HepG2 (cell line): ENCODE data around the gene PTK7. TPM values are rescaled to one million over a fixed set of nuclear protein-coding genes. Genes with fewer than 3 reads are reported as not detected.

Experiments used
- AGO1 ChIP-seq: fragments of 200-400 bp; formaldehyde crosslinking; IDR thresholded peaks from 2 replicates; pipeline ENCODE4 v1.6.1; 2017; ENCODE audit warnings: mild to moderate bottlenecking, low read depth, low read length, moderate library complexity; ENCODE audit not compliant: poor library complexity, severe bottlenecking
- ARNT2 ChIP-seq: sonication (generic); formaldehyde crosslinking; IDR thresholded peaks from 2 replicates; pipeline ENCODE4 v1.8.0; 2022; ENCODE audit warnings: mild to moderate bottlenecking, low read depth, missing genetic modification reagents, moderate library complexity
- HOXA3 ChIP-seq: sonication (generic); formaldehyde crosslinking; IDR thresholded peaks from 2 replicates; pipeline ENCODE4 v1.5.0; 2020; ENCODE audit warnings: missing genetic modification reagents
- KLF16 ChIP-seq, 2 experiments: sonication (generic) in 1 of 2; formaldehyde crosslinking in 1 of 2; IDR thresholded peaks; 2 replicates each; pipeline versions ENCODE4 v1.6.1 to v1.8.0; 2016 to 2023; ENCODE audit warnings: missing genetic modification reagents in 2 of 2, missing compliant biosample characterization in 1 of 2
- MATR3 ChIP-seq: sonication (generic); formaldehyde crosslinking; IDR thresholded peaks from 2 replicates; pipeline ENCODE4 v1.4.0; 2020; ENCODE audit warnings: missing genetic modification reagents
- POLR2G ChIP-seq: fragments of 200-400 bp; formaldehyde crosslinking; IDR thresholded peaks from 2 replicates; pipeline ENCODE4 v1.6.1; 2018; ENCODE audit warnings: mild to moderate bottlenecking, low read depth, low read length, moderate library complexity
- SRF ChIP-seq: IDR thresholded peaks from 2 replicates; pipeline ENCODE4 v1.6.1; 2011; ENCODE audit warnings: mild to moderate bottlenecking, low read depth, low read length, moderate library complexity
- TARDBP ChIP-seq: sonication (generic); formaldehyde crosslinking; IDR thresholded peaks from 2 replicates; pipeline ENCODE4 v1.8.0; 2022; ENCODE audit warnings: mild to moderate bottlenecking, missing genetic modification reagents
- TSC22D2 ChIP-seq: sonication (generic); formaldehyde crosslinking; IDR thresholded peaks from 2 replicates; pipeline ENCODE4 v1.5.1; 2020; ENCODE audit warnings: missing genetic modification reagents, mild to moderate bottlenecking, borderline replicate concordance
- ZNF543 ChIP-seq: sonication (generic); formaldehyde crosslinking; IDR thresholded peaks from 2 replicates; pipeline ENCODE4 v1.4.0; 2020; ENCODE audit warnings: mild to moderate bottlenecking, missing genetic modification reagents
- ZNF552 ChIP-seq: sonication (generic); formaldehyde crosslinking; IDR thresholded peaks from 2 replicates; pipeline ENCODE4 v1.9.0; 2022; ENCODE audit warnings: missing genetic modification reagents, mild to moderate bottlenecking, borderline replicate concordance
- ZNF776 ChIP-seq: sonication (generic); formaldehyde crosslinking; IDR thresholded peaks from 2 replicates; pipeline ENCODE4 v1.4.0; 2020; ENCODE audit warnings: mild to moderate bottlenecking, missing genetic modification reagents
- ZNF788 ChIP-seq: sonication (generic); formaldehyde crosslinking; IDR thresholded peaks from 2 replicates; pipeline ENCODE4 v1.5.0; 2020; ENCODE audit warnings: mild to moderate bottlenecking, missing genetic modification reagents, borderline replicate concordance
- ZNF879 ChIP-seq: sonication (generic); formaldehyde crosslinking; IDR thresholded peaks from 2 replicates; pipeline ENCODE4 v1.8.1; 2023; ENCODE audit warnings: missing genetic modification reagents
- polyA plus RNA-seq, 8 experiments: library from polyadenylated mRNA; depleted of rRNA in 3 of 8; stranded (reverse) in 7 of 8; unstranded in 1 of 8; fragments of >200 nt; fragmentation: Illumina TruSeq in 4 of 8; extraction: Trizol in 4 of 8; gene quantifications; 2 replicates each; pipeline versions ENCODE4 v1.2.1 to v1.2.3, GENCODE V29; 2011 to 2016; ENCODE audit warnings: low read depth in 4 of 8, missing spikeins in 1 of 8, mixed read lengths in 1 of 8; ENCODE audit not compliant: insufficient read depth in 1 of 8
- total RNA-seq, 5 experiments: library from RNA; depleted of rRNA; stranded (reverse); fragments of >200 nt; fragmentation: Illumina TruSeq; extraction: Trizol; gene quantifications; 2 replicates each; pipeline ENCODE4 v1.2.3, GENCODE V29; 2016; ENCODE audit warnings: low read depth in 1 of 5
- TF ChIP-seq, protein P1 (sequence below): sonication (generic); formaldehyde crosslinking; IDR thresholded peaks from 2 replicates; pipeline ENCODE4 v1.4.0; 2020; ENCODE audit warnings: mild to moderate bottlenecking, missing genetic modification reagents
- TF ChIP-seq, protein P2 (sequence below): sonication (generic); formaldehyde crosslinking; IDR thresholded peaks from 2 replicates; pipeline ENCODE4 v1.4.0; 2020; ENCODE audit warnings: missing genetic modification reagents
- TF ChIP-seq, protein P3 (sequence below): sonication (generic); formaldehyde crosslinking; IDR thresholded peaks from 2 replicates; pipeline ENCODE4 v1.9.0; 2022; ENCODE audit warnings: low read depth, missing genetic modification reagents

Gene PTK7
- total and polyA plus RNA-seq, 2 of the 13 experiments (the other 11 are each of a cell fraction or from before 2014, with no cell fraction given), result 98.5 to 99.8 TPM

DNA sequence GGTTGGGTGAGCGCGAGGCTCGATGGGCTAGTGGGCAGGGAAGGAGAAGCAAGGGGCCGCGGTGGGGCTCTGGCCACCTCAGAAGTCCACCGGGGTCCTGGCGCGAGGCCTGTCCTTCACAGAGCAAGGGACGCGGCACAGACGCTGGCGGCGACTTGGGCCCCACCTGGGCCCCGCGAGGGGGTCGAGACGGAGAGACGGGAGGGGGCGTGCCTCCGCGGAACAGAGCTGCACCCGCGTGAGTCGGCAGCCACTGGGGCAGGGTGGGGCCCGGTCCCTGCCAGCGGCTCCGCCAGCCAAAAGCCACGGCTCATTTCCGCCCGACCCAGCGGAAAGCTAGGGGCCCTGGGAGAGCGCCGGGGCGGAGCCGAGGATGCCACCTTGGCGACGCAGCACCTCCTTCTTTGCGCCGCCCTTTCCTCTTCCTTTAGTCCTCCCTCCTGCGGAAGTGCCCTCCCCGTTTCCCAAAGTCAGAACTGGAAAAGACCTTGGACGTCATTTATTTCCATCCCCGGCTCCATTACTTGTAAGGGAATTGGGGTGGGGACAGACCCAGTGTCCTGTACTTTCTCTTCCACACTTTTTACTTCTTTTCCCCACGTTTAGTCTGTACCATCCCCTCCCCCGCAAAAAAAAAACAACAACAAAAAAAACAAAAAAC lies 22.4 kb upstream of the PTK7 start, which contains the start of gene CUL7 (continued):
- TF ChIP-seq, protein P1, sequence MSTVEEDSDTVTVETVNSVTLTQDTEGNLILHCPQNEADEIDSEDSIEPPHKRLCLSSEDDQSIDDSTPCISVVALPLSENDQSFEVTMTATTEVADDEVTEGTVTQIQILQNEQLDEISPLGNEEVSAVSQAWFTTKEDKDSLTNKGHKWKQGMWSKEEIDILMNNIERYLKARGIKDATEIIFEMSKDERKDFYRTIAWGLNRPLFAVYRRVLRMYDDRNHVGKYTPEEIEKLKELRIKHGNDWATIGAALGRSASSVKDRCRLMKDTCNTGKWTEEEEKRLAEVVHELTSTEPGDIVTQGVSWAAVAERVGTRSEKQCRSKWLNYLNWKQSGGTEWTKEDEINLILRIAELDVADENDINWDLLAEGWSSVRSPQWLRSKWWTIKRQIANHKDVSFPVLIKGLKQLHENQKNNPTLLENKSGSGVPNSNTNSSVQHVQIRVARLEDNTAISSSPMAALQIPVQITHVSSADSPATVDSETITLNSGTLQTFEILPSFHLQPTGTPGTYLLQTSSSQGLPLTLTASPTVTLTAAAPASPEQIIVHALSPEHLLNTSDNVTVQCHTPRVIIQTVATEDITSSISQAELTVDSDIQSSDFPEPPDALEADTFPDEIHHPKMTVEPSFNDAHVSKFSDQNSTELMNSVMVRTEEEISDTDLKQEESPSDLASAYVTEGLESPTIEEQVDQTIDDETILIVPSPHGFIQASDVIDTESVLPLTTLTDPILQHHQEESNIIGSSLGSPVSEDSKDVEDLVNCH, result peak; percentile 75; the same call in 1 of the 2 replicates
- TF ChIP-seq ZNF776 (CRISPR knock-in tag) (peak; percentile 83; the same call in 1 of the 2 replicates), ZNF543 (CRISPR knock-in tag) (peak; percentile 97), SRF (no peak), ARNT2 (CRISPR knock-in tag) (peak; percentile 88), AGO1 (peak; percentile 98), MATR3 (CRISPR knock-in tag) (no peak), TSC22D2 (CRISPR knock-in tag) (peak; percentile 90; the same call in 1 of the 2 replicates), ZNF788 (peak; percentile 99), ZNF879 (CRISPR knock-in tag) (peak; percentile 63; the same call in 1 of the 2 replicates), ZNF552 (CRISPR knock-in tag) (peak; percentile 77; the same call in 1 of the 2 replicates), POLR2G (peak; percentile 99), TARDBP (CRISPR knock-in tag) (peak; percentile 95), KLF16 (CRISPR knock-in tag; IDR thresholded peaks at IDR 0.05) (peak; percentile 68 to 99; a peak in 3 of 4 replicates), HOXA3 (peak; percentile 88)
- TF ChIP-seq, protein P2, sequence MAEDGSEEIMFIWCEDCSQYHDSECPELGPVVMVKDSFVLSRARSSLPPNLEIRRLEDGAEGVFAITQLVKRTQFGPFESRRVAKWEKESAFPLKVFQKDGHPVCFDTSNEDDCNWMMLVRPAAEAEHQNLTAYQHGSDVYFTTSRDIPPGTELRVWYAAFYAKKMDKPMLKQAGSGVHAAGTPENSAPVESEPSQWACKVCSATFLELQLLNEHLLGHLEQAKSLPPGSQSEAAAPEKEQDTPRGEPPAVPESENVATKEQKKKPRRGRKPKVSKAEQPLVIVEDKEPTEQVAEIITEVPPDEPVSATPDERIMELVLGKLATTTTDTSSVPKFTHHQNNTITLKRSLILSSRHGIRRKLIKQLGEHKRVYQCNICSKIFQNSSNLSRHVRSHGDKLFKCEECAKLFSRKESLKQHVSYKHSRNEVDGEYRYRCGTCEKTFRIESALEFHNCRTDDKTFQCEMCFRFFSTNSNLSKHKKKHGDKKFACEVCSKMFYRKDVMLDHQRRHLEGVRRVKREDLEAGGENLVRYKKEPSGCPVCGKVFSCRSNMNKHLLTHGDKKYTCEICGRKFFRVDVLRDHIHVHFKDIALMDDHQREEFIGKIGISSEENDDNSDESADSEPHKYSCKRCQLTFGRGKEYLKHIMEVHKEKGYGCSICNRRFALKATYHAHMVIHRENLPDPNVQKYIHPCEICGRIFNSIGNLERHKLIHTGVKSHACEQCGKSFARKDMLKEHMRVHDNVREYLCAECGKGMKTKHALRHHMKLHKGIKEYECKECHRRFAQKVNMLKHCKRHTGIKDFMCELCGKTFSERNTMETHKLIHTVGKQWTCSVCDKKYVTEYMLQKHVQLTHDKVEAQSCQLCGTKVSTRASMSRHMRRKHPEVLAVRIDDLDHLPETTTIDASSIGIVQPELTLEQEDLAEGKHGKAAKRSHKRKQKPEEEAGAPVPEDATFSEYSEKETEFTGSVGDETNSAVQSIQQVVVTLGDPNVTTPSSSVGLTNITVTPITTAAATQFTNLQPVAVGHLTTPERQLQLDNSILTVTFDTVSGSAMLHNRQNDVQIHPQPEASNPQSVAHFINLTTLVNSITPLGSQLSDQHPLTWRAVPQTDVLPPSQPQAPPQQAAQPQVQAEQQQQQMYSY (CRISPR knock-in tag), result no peak
- TF ChIP-seq, protein P3, sequence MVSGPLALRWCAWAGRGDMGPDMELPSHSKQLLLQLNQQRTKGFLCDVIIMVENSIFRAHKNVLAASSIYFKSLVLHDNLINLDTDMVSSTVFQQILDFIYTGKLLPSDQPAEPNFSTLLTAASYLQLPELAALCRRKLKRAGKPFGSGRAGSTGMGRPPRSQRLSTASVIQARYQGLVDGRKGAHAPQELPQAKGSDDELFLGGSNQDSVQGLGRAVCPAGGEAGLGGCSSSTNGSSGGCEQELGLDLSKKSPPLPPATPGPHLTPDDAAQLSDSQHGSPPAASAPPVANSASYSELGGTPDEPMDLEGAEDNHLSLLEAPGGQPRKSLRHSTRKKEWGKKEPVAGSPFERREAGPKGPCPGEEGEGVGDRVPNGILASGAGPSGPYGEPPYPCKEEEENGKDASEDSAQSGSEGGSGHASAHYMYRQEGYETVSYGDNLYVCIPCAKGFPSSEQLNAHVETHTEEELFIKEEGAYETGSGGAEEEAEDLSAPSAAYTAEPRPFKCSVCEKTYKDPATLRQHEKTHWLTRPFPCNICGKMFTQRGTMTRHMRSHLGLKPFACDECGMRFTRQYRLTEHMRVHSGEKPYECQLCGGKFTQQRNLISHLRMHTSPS (CRISPR knock-in tag), result peak; percentile 59; the same call in 1 of the 2 replicates
